WI38 (cell line): ENCODE data around the gene CDT1.

Experiments
- H3K4me3 ChIP-seq: 2 replicates; pipeline ENCODE4 v1.5.1; 2011; ENCODE audit warnings: low read depth, mild to moderate bottlenecking, control low read depth, low read length
- TF ChIP-seq, protein P1 (sequence below): IDR thresholded peaks from 2 replicates; pipeline ENCODE4 v1.5.1; 2012; ENCODE audit warnings: low read depth, mild to moderate bottlenecking, control low read depth, low read length

CDT1 gene

DNA sequence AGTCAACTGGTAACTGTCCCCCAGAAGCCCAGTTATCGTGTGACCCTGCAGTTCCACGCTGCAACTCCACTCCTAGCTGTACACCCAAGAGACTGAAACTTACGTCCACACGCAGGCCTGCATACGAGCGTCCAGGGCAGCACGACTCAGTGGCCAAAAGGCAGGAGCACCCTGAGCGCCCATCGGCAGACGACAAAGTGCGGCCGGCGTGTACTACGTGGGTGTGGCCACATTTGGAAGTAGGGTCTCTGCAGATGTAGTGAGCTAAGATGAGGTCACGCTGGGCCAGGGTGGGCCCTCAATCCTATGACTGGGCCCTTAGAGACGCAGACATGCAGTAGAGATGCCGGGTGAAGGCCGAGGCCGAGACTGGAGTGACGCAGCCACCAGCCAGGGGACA, 39.7 kb downstream of the CDT1 start:
- TF ChIP-seq, protein P1, sequence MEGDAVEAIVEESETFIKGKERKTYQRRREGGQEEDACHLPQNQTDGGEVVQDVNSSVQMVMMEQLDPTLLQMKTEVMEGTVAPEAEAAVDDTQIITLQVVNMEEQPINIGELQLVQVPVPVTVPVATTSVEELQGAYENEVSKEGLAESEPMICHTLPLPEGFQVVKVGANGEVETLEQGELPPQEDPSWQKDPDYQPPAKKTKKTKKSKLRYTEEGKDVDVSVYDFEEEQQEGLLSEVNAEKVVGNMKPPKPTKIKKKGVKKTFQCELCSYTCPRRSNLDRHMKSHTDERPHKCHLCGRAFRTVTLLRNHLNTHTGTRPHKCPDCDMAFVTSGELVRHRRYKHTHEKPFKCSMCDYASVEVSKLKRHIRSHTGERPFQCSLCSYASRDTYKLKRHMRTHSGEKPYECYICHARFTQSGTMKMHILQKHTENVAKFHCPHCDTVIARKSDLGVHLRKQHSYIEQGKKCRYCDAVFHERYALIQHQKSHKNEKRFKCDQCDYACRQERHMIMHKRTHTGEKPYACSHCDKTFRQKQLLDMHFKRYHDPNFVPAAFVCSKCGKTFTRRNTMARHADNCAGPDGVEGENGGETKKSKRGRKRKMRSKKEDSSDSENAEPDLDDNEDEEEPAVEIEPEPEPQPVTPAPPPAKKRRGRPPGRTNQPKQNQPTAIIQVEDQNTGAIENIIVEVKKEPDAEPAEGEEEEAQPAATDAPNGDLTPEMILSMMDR: no peak
- no peak overlapping the region for H3K4me3 ChIP-seq

DNA sequence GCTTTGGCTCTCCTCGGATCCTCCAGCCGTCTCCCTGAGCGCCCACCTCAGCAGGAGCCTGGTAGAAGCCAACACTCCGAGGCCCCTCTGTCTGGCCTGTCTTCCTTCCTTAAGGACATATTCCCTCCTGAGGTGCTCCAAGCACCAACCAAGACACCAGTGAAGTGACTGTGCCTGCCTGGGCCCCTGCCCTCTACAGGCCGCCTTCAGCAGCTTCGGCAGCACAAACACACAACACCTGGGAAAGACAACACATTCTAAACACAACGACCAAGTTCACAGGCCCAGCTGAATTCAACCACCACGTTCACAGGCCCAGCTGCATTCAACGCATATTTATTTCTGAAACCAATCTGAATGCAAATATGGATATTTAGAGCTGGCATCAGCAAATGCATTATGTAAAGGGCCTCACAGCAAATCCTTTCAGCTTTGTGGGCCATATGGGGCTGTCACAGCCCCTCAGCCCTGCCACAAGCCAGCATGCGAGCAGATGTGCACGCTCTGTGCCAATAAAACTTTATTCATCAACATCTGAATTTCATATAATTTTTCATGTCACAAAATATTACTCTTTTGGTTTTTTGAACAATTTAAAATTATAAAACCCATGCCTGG, 40.9 kb downstream of the CDT1 start:
- no peak overlapping the region for H3K4me3 ChIP-seq
- TF ChIP-seq, protein P1: no peak

DNA sequence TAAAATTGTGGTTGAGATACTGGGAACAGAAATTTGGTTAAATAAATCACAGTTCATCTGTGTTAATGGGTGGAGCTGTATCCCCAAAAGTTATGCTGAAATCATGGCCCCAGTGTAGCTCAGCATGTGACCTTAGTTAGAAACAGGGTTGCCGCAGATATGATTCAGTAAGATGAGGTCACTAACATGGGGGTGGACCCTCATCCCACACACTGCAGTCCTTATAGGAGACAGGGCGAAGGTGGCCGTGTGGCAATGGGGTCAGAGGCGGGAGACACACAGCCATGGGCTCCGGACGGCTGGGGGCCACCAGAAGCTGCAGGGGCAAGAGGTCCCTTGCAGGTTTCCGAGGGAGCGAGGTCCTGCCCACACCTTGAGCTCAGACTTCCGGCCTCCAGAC, 42.5 kb downstream of the CDT1 start:
- no peak overlapping the region for H3K4me3 ChIP-seq
- TF ChIP-seq, protein P1: no peak

DNA sequence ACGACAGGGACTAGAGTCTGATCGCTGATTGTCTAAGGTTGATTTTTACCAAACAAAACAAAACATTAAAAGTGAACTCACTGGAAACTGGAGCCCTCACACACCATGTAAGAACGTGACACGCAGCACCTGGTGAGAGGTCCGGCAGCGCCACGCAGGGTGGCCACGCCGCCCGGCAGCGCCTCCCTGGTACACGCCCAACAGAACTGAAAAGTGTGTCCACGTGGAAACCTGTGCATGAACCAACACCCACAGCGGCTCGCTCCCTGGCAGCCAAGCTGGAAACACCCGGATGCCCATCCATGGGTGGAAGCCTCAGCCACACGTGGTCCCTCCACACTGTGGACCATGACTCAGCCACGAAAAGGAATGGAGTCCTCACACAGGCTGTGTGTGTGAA, 44.1 kb downstream of the CDT1 start:
- H3K4me3 ChIP-seq: no peak overlapping the region
- TF ChIP-seq, protein P1: no peak

DNA sequence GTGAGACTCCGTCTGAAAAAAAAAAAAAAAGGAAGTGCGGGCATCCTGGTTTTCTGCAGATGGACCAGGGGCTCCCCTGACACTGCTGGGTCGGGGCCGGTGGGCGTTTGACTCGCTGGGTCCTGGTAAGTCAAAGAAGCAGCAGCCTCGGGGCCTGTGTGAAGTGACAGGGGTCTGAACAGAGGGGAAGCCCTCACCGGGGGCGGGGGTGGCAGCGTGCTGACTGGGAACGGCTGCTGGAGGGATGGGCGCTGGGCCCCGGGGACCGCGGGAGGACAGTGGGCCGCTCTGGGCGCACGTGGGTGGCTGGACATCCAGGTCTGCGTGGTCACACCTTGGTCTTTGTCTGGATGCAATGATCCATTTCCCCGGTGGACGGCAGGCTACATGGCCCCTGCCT, 45.0 kb downstream of the CDT1 start:
- TF ChIP-seq, protein P1: no peak
- H3K4me3 ChIP-seq: no peak overlapping the region

DNA sequence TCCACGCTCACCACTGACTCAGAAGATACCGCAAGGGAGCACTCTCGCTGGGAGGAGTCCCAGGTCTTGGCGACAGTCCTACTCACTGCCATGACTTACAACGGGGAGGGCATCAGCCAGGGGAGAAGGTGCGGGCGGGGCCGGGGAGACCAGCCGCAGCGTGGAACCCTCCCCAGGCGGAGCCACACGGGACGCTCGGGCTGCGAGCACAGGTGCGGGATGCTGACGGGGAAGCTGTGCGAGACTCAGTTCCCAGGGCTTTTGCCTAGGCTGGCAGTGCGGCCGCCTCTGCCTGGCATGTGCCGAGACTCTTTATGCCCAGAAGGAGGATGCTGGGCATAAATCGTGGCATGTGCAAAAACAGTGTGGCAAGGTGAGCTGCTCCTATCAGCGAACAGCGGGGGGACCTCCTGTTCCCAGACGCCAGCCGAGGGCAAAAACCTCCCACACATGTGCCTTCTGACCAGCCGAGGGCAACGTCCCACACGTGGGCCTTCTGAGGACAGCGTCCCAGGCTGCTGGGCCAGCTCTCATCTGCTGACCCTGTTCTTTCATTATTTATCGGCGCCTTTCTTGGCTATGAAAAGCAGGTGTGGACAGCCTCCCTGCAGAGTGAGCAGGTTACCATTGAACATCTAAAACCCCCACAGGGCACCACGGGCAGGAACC, 47.1 kb downstream of the CDT1 start:
- no peak overlapping the region for H3K4me3 ChIP-seq
- TF ChIP-seq, protein P1: no peak

DNA sequence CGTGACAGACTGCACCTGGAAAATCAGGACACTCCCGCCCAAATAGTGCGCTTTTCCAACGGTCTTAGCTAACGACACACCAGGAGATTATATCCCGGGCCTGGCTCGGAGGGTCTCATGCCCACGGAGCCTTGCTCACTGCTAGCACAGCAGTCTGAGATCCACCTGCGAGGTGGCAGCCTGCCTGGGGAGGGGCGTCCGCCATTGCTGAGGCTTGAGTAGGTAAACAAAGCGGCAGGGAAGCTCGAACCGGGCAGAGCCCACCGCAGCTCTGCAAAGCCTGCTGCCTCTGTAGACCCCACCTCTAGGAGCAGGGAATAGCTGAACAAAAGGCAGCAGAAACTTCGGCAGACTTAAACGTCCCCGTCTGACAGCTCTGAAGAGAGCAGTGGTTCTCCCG, 48.0 kb downstream of the CDT1 start:
- H3K4me3 ChIP-seq: no peak overlapping the region
- TF ChIP-seq, protein P1: no peak
